Measurements from ENCODE around the gene RHBDF2.

GRCh38 chr17:76469991-76470739 is 31.1 kb downstream of the RHBDF2 start:
- TF ChIP-seq CTCF (IDR thresholded peaks at IDR 0.05), result no peak
- TF ChIP-seq POLR2A (IDR thresholded peaks at IDR 0.05), result no peak

Data from testis (tissue), 2 donors.